HEK293T (cell line): ENCODE data around the gene FLCN.

ENCODE experiments used
- ARNT ChIP-seq: fragments of 450-650 bp; IDR thresholded peaks from 2 replicates; pipeline ENCODE4 v1.6.1; 2017; ENCODE audit warnings: mild to moderate bottlenecking
- BHLHE40 ChIP-seq: fragments of 450-650 bp; IDR thresholded peaks from 2 replicates; pipeline ENCODE4 v1.6.1; 2016; ENCODE audit warnings: mild to moderate bottlenecking, moderate library complexity, borderline replicate concordance
- FOXA1 ChIP-seq: fragments of 450-650 bp; IDR thresholded peaks from 2 replicates; pipeline ENCODE4 v1.6.1; 2016; ENCODE audit warnings: mild to moderate bottlenecking
- FOXK2 ChIP-seq: fragments of 450-650 bp; IDR thresholded peaks from 2 replicates; pipeline ENCODE4 v1.6.1; 2016; ENCODE audit warnings: mild to moderate bottlenecking
- FOXM1 ChIP-seq: fragments of 450-650 bp; IDR thresholded peaks from 2 replicates; pipeline ENCODE4 v1.6.1; 2017; ENCODE audit warnings: mild to moderate bottlenecking, borderline replicate concordance
- HDGF ChIP-seq: fragments of 450-650 bp; IDR thresholded peaks from 2 replicates; pipeline ENCODE4 v1.6.1; 2017; ENCODE audit warnings: antibody characterized with exemption, borderline replicate concordance
- LEF1 ChIP-seq: fragments of 450-650 bp; IDR thresholded peaks from 2 replicates; pipeline ENCODE4 v1.6.1; 2017; ENCODE audit warnings: mild to moderate bottlenecking, borderline replicate concordance
- SUZ12 ChIP-seq: fragments of 450-650 bp; IDR thresholded peaks from 2 replicates; pipeline ENCODE4 v1.6.1; 2016; ENCODE audit warnings: mild to moderate bottlenecking
- TF ChIP-seq, protein P1 (sequence below): fragments of 450-650 bp; IDR thresholded peaks from 2 replicates; pipeline ENCODE4 v1.6.1; 2016

DNA sequence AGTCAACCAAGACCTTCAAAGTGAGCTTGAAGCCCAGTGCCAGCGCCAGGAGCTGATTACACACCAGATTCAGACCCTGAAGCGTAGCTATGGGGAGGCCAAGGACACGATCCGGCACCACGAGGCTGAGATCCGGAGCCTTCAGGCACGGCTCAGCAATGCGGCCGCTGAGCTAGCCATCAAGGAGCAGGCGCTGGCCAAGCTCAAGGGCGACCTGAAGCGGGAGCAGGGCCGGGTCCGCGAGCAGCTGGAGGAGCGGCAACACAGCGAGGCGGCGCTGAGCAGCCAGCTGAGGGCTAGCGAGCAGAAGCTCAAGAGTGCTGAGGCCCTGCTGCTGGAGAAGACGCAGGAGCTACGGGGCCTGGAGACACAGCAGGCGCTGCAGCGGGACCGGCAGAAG is 72.8 kb downstream of the FLCN start:
- TF ChIP-seq ARNT, result no peak
- no peak for TF ChIP-seq BHLHE40
- no peak for TF ChIP-seq LEF1
- no peak for TF ChIP-seq FOXA1
- no peak for TF ChIP-seq SUZ12
- TF ChIP-seq FOXK2, result no peak
- no peak for TF ChIP-seq FOXM1
- no peak for TF ChIP-seq HDGF
- TF ChIP-seq, protein P1, sequence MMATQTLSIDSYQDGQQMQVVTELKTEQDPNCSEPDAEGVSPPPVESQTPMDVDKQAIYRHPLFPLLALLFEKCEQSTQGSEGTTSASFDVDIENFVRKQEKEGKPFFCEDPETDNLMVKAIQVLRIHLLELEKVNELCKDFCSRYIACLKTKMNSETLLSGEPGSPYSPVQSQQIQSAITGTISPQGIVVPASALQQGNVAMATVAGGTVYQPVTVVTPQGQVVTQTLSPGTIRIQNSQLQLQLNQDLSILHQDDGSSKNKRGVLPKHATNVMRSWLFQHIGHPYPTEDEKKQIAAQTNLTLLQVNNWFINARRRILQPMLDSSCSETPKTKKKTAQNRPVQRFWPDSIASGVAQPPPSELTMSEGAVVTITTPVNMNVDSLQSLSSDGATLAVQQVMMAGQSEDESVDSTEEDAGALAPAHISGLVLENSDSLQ, result no peak
